Activated T-helper 9 cell treated with anti-CD3 and anti-CD28 coated beads, Interleukin-2, amount 50 U/mL, for 16 hours (primary cell): ENCODE results near the gene ACSM3.
A peak's percentile ranks its signal among the peaks of the same experiment; 100 is the strongest.
"Not testable (repeated sequence)": the region's sequence is repeated elsewhere in the genome, so short reads cannot be mapped to it uniquely, and the experiment has no call there.

Source experiments
- DNase-seq: peaks from one replicate; pipeline ENCODE4 v3.0.0-alpha.2; 2020; ENCODE audit warnings: low read depth

ACSM3 gene

GRCh38 chr16:20760346-20760745 lies 3.5 kb upstream of the ACSM3 start:
- no peak for DNase-seq

DNA sequence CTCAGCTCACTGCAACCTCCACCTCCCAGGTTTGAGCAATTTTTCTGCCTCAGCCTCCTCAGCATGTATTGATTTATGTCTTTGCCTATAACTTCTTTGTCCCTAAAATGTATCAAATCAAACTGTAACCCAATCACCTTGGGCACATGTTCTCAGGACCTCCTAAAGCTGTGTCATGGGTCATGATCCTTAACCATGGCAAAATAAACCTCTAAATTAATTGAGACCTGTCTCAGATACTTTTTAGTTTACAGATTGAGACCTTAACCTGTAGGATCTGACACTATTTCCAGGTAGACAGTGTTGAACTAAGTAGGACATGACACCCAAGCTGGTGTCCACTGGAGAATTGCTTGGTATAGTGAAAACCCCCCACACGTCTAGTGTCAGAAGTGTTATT lies 2.6 kb upstream of the ACSM3 start:
- DNase-seq = no peak

DNA sequence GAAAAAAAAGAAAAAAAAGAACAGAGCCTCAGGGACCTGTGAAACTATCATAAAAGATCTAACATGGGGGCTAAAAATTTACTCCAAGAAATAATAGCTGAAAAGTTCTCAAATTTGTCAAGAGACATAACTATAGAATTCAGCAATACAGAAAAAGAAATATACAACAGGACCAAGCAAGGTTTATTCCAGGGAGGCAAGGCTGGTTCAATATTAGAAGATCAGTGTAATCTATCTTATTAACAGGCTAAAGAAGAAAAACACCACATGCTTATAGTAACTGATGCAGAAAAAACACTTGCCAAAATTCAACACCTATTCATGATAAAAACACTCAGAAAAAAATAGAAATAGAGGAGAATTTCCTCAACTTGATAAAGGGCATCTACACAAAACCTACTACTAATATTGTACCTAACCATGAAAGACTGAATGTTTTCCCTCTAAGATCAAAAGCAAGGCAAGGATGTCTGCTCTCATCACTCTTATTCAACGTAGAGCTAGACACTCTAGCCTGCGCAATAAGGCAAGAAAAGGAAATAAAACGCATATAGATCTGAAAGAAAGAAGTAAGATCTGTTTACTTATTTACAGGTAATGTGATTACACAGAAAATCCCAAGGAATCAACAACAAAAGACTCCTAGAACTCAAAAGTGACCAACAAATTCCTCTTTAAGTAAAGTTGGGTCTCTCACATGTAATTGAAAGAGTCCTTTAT lies 1.2 kb upstream of the ACSM3 start:
- no peak for DNase-seq

DNA sequence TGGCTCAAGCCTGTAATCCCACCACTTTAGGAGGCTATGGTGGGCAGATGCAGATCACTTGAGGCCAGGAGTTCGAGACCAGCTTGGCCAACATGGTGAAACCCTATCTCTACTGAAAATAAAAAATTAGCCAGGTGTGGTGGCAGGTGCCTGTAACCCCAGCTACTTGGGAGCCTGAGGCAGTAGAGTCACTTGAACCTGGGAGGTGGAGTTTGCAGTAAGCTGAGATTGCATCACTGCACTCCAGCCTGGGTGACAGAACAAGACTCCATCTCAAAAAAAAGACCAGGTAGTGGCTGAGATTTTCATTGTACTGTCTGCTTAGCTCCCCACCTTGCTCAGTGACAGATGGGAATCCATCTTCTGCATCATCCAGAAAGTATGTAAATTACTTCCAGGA lies 634 bp downstream of the ACSM3 start:
- not testable (repeated sequence) for DNase-seq

DNA sequence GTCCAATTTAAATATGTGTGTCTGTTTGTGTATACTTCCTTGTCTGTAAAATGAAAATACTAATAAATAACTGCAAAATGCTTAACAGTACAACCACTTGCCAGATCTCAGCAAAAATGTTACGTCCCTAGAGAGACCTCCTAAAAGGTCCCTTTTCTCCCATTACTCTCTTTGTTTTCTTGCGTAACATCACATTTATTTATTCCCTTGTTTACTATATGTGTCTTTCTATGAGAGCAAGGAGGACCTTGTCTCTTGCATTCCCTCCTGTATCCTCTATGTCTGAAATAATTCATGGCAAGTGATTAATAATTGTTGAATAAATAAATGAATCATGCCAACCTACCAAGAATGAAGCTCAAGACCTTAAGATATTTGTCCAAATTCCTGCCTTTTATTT lies 1.9 kb downstream of the ACSM3 start:
- no peak for DNase-seq

DNA sequence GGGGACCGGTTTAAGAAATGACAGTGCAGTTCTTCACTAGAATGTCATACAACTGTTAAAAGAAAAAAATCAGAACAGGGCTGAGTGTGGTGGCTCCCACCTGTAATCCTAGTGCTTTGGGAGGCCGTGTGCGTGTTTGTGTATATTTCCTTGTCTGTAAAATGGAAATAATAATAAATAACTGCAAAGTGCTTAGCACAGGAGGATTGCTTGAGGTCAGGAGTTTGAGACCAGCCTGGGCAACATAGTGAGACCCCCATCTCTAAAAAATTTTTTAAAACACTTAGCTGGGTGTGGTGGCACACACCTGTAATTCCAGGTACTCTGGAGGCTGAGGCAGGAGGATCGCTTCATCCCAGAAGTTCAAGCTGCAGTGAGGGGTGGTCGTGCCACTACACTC lies 2.5 kb downstream of the ACSM3 start:
- DNase-seq = no peak

DNA sequence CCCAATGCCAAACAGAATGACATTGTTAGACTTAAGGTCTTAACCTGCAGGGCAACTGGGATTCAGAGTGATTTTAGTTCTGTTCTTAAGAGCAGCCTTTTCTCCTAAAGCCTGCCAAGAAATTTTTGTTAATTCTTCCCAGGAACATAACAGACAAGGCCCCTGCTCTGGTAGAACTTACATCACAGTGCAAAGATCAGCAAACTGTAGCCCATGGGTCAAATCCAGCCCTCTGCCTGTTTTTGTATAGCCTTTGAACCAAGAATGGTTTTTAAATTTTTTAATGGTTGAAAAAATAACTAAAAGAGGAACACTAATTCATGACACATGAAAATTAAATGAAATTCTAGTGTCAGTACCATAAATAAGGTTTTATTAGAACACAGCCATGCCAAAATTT lies 3.8 kb downstream of the ACSM3 start:
- no peak for DNase-seq

- no peak for DNase-seq
These were observed 4.3 kb downstream of the ACSM3 start for GRCh38 chr16:20768121-20768520.

- no peak for DNase-seq
These were observed 5.0 kb downstream of the ACSM3 start for GRCh38 chr16:20768818-20769217.

DNA sequence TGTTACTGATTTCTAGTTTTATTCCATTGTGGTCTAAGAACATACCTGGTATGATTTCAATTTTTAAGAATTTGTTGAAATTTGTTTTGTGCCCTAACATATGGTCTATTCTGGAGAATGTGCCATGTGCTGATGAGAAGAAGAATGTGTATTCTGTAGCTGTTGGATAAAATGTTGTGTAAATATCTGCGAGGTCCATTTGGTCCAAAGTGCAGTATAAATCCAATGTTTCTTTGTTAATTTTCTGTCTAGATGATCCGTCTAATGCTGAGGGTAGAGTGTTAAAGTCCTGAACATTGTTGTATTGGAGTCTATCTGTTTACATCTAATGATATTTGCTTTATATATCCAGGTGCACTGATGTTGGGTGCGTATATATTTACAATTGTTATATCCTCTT lies 9.9 kb downstream of the ACSM3 start:
- DNase-seq = no peak

DNA sequence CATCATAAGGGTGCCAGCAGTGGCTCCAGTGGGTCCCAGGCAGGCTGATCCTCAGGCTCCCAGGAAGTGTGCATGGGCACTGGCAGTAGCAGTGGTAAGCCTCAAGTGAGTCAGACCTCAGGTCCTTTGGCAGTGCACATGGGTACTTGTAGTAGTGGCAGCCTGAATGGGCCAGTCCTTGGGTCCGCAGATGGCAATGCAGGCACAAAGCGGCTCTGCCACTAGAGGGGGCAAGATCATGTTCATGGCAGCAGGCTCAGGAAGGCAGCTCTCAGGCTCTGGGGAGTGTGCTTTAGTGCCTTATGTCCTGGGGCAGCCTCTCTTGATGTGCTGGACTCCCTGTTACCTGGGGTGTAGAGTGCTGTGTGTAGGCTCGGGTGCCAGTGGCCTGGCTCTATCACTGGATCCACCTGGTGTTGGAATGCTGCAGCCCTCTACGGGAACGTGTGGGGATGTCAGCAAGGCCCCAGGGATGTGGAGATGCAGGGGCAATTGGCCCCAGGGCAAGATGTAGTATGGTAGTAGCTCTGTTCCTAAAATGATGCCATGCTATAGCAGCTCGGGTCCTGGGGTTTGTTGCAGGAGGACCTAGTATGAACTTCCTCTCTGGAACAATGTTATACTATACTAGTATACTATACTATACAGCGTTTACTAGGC lies 11.0 kb downstream of the ACSM3 start:
- peak; percentile 16 for DNase-seq

- no peak for DNase-seq
These were observed 17.9 kb downstream of the ACSM3 start for GRCh38 chr16:20781697-20782096.

DNA sequence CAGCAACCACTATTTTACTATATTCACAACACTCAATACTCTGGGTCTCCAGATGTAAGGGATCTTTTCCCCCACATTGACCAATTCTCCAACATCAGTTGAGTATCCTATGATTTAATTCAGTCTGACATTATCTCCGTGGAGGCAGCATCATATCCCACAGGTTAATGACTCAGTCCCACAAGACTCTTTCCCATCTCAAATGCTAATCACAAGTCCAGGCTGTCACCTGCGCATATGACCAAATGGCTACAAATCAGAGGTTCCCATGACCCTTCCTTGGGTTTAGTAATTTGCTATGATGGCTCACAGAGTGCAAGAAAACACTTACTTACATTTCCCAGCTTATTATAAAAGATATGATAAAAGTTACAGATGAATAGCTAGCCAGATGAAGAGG lies 18.7 kb downstream of the ACSM3 start:
- DNase-seq = no peak

DNA sequence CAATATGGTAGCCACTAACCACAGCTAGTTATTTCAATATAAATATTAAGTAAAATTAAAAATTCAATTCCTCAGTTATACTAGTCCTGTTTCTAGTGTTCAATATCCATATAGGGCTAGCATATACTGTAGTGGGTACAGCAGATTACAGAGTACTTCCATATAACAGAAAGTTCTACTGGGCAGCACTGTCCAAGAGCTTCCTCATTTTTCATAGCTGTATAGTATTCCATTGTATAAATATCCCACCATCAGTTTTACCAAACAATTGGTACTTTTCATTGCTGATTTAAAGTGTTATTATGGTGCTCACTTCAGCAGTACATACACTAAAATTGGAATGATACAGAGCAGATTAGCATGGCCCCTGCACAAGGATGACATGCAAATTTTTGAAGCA lies 20.4 kb downstream of the ACSM3 start:
- DNase-seq = no peak

- no peak for DNase-seq
These were observed 25.3 kb downstream of the ACSM3 start for GRCh38 chr16:20789130-20789529.

- no peak for DNase-seq
These were observed 28.3 kb downstream of the ACSM3 start for GRCh38 chr16:20791923-20792612.

DNA sequence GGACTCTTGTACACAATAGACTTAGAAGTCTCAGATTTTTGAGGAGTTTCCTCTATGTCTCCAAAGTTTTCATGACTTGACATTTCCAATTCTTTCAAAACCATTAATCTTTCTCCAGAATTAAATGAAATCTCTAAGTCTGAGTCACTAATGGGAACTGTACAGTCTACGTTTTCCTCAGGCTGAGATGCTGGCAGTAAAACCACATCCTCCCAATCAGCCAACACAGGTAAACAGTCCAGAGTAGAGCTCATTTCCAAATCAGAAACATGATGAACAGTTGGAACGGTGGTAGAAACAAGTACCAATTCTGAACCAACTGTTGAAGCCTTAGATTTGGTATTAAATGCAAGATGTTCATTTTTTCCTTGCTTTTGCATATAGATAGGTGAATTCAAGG lies 34.5 kb downstream of the ACSM3 start:
- DNase-seq = no peak

DNA sequence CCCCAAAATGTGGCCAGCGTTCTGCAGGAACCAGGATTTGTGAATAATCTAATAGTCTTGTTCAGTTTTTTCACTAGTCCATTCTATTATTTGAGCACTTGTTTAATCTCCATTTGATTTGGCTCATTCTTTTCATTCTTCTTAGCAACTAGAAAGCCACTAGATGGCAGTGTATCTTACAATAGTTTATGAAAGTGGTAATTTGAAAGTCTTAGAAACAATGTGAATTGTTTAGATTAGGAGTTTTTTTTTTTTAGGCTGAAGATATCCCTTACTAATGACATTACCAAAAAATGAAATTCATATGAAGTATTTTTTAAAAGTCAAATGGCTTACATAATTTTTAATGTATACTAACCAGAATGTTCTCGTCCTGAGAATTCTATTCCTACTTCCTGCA lies 35.8 kb downstream of the ACSM3 start:
- DNase-seq = no peak

DNA sequence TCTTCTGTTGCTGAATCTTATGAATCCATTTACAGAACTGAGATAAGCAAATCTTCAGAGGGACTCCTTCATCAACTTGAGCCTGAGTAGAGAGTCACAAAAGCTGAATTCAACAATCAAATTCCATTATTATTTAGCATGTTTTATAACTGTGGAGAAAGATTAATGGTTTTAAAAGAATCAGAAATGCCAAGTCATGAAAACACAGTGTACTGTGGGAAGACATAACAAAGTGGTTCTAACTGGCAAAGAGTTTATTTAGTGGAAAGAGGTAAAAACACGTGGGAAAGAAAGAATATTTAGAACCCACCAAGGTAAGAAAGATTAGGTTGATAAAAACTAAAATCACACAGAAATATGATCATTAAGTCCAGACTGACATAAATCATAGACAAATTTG lies 37.5 kb downstream of the ACSM3 start:
- no peak for DNase-seq

DNA sequence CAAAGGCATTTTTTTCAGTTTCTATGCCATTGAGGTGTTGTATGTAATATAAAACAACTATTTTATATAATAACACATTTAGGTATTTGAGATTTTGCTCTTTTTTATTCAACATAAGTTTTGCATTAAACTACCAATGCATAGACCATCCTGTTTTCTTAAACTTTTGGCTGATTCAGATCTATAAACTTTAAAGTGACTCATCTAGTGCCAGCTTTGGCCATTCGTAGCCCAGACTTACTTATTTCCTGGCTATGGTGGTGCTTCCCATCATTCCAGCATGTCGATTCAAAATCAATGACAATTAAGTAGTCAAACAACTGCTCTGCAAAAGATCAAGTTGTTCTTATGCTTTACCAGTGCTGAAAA lies 39.4 kb downstream of the ACSM3 start:
- DNase-seq = no peak

- DNase-seq = no peak
These were observed 39.9 kb downstream of the ACSM3 start for GRCh38 chr16:20803561-20804214.

DNA sequence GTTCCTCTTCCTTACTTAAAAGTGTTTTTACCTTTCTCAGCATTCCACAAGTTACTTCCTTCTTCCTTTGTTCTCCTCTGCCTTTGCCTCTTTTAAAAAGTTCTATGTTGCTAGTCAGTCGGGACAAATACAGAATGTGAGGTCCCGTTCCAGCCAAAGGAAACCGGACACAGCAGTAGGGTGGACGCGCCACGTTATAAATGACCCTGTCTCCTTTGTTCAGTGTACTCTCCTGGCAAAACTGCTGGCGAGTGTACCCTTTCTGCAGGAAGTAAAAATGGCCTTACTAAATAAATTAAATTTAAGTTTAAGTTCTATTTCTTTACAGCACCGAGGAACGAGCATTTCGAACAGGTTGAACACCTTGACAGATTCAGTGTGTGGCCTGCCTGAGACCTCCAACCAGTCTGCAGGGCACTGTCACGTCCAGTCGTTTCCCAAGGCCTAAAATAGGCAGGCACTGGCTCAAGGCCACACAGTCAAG lies 41.9 kb downstream of the ACSM3 start:
- not testable (repeated sequence) for DNase-seq
